Body of pancreas (tissue), 4 donors: ENCODE data around the gene NPHP1. TPM values are rescaled to one million over a fixed set of nuclear protein-coding genes. Genes with fewer than 3 reads are reported as not detected.
"Not testable (repeated sequence)": the region's sequence is repeated elsewhere in the genome, so short reads cannot be mapped to it uniquely, and the experiment has no call there.

Source experiments
- ATAC-seq: fragments of 150-250 bp; one replicate; pipeline ENCODE4 v1.9.1; 2016
- DNase-seq, 4 donors: peaks; one replicate each; pipeline ENCODE4 v3.0.0-alpha.2; 2019
- H3K27ac ChIP-seq, 4 donors: fragments of 200-600 bp; sonication (generic); 1 replicate in 3 of 4; 2 replicates in 1 of 4; pipeline versions ENCODE4 v1.5.1 to v1.6.1; 2016 to 2019; ENCODE audit warnings: mild to moderate bottlenecking in 1 of 4, mixed read lengths in 1 of 4, moderate library complexity in 1 of 4
- H3K27me3 ChIP-seq, 2 donors: fragments of 200-600 bp; sonication (generic); one replicate each; pipeline ENCODE4 v1.6.0; 2016; ENCODE audit warnings: mild to moderate bottlenecking in 1 of 2
- H3K36me3 ChIP-seq, 2 donors: fragments of 200-600 bp; sonication (generic); replicated peaks in 1 of 2; 2 replicates each; pipeline ENCODE4 v1.5.1; 2016; ENCODE audit warnings: low read depth in 2 of 2; ENCODE audit not compliant: insufficient read depth in 1 of 2
- H3K4me1 ChIP-seq: fragments of 200-600 bp; sonication (generic); one replicate; pipeline ENCODE4 v1.6.0; 2016
- H3K4me3 ChIP-seq, 2 donors: fragments of 200-600 bp; sonication (generic); 1 replicate in 1 of 2; 2 replicates in 1 of 2; pipeline ENCODE4 v1.5.1; 2016 to 2019
- H3K9me3 ChIP-seq, 3 donors: fragments of 200-600 bp; sonication (generic); 1 replicate in 2 of 3; 2 replicates in 1 of 3; pipeline ENCODE4 v1.5.1; 2016
- CTCF ChIP-seq, 7 experiments: fragments of 450-650 bp in 4 of 7; fragments of 200-600 bp in 3 of 7; sonication (generic) in 3 of 7; IDR thresholded peaks; one replicate each; pipeline ENCODE4 v1.5.1; 2016 to 2019; ENCODE audit warnings: antibody characterized with exemption in 7 of 7
- POLR2A ChIP-seq, 3 donors: fragments of 450-650 bp; IDR thresholded peaks; one replicate each; pipeline ENCODE4 v1.6.1; 2016; ENCODE audit warnings: antibody characterized with exemption in 3 of 3, mild to moderate bottlenecking in 2 of 3
- WGBS, 2 donors: methylation state at CpG; one replicate each; pipeline ENCODE4 v1.1.5; 2017; 5-methylcytosine and 5-hydroxymethylcytosine counted together
- intact Hi-C: fragments of 100-400 bp; cut with DNase I; formaldehyde crosslinking; loops from one replicate; pipeline ENCODE4 v1.15.1; 2023
- total RNA-seq, 2 donors: library from RNA; depleted of rRNA; stranded (reverse); fragments of >200 nt; gene quantifications; one replicate each; pipeline ENCODE4 v1.1.0, GENCODE V29; 2016

The NPHP1 gene
- total RNA-seq, 2 donors from 2014 or later = 1.3 to 3.6 TPM

- 76% methylated on average over 2 of the region's 2 CpGs for WGBS, 2 donors
- no peaks in the 10 kb centered on the region for H3K36me3 ChIP-seq
- TF ChIP-seq POLR2A (IDR thresholded peaks at IDR 0.05) (no peak), CTCF (IDR thresholded peaks at IDR 0.05) (no peak)
- intact Hi-C loops = no loop called here
- no peaks in the 10 kb centered on the region for H3K27me3 ChIP-seq
- DNase-seq (no peak), ATAC-seq (no peak)
- no peaks in the 10 kb centered on the region for H3K9me3 ChIP-seq
- H3K27ac ChIP-seq = no peak overlapping the region
- H3K4me1 ChIP-seq = no peaks in the 10 kb centered on the region
- H3K4me3 ChIP-seq = no peak overlapping the region
These were observed 38.5 kb downstream of the NPHP1 start for GRCh38 chr2:110166266-110166665.

DNA sequence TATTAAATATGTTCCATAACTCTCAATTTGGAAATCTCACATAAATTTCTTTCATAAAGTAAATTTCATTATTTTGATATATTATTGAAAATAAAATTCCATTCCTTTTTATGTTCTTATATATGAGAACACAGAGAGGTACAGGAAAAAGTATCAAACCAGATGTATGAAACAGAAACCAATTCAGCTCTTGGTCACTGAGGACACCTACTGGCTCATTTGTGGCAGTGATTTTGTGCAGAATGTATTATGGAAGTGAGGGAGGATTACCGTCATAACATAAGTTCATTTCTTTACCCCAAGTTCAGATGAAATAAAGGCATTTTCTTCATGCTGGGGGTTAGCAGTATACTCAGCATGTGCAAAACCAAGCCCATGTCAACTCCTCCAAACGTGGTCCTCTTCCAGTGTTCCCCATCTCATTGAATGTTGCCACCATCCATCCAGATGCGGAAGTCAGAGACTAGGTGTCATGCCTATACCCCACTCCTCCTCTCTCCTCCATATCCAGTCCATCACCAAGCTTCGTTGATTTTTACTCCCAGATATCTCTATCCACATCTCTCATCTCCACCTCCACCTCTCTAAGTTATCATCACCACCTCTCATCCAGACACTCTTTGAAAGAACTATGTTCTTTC, 47.5 kb downstream of the NPHP1 start:
- intact Hi-C loops = no loop called here
- DNase-seq (peak; percentile 20 to 46 (median 34)), ATAC-seq (peak; percentile 78)
- TF ChIP-seq CTCF (IDR thresholded peaks at IDR 0.05) = peak; percentile 60 to 94 (median 78)
- no peak for TF ChIP-seq POLR2A (IDR thresholded peaks at IDR 0.05)
- H3K36me3 ChIP-seq = no peaks in the 10 kb centered on the region
- H3K4me1 ChIP-seq = no peaks in the 10 kb centered on the region
- H3K27ac ChIP-seq = no peak overlapping the region
- no peaks in the 10 kb centered on the region for H3K27me3 ChIP-seq
- WGBS, 2 donors = 24 to 30% methylated on average over 4 of the region's 4 CpGs
- no peaks in the 10 kb centered on the region for H3K9me3 ChIP-seq
- H3K4me3 ChIP-seq = no peak overlapping the region

- intact Hi-C loops, ATAC-seq, H3K9me3 ChIP-seq, DNase-seq, H3K4me1 ChIP-seq, H3K27ac ChIP-seq, H3K36me3 ChIP-seq, H3K4me3 ChIP-seq, H3K27me3 ChIP-seq: not testable (repeated sequence)
- 89 to 94% methylated on average over 3 to 4 of the region's 4 CpGs for WGBS, 2 donors
These were observed 50.0 kb downstream of the NPHP1 start for GRCh38 chr2:110154828-110155227.

DNA sequence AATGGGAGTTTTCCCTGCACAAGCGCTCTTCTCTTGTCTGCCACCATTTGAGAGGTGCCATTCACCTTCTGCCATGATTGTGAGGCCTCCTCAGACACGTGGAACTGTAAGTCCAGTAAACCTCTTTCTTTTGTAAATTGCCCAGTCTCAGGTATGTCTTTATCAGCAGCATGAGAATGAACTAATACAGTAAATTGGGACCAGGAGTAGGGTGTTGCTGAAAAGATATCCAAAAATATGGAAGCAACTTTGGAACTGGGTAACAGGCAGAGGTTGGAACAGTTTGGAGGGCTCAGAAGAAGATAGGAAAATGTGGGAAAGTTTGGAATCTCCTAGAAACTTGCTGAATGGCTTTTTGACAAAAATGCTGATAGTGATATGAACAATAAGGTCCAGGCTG, 50.6 kb downstream of the NPHP1 start:
- H3K27ac ChIP-seq, H3K36me3 ChIP-seq, H3K4me1 ChIP-seq, DNase-seq, intact Hi-C loops, ATAC-seq, H3K27me3 ChIP-seq, H3K9me3 ChIP-seq, H3K4me3 ChIP-seq: not testable (repeated sequence)
- 68 to 91% methylated on average over 2 of the region's 2 CpGs for WGBS, 2 donors

DNA sequence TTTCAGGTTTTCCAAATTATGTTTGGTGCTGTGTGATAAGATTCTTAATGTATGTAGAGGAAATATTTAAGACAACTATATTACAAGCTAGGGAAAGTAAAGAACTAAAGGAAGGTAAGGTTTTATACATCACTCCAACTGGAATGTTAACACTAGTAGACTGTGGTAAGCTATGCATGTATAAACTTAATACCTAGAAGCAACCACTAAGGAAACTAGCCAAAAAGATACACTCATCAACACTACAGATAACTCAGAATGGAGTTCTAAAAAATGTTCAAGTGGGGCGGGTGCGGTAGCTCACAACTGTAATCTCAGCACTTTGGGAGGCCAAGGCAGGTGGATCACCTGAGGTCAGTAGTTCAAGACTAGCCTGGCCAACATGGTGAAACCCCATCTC, 51.4 kb downstream of the NPHP1 start:
- ATAC-seq (no peak), DNase-seq (no peak)
- TF ChIP-seq CTCF (IDR thresholded peaks at IDR 0.05) (no peak), POLR2A (IDR thresholded peaks at IDR 0.05) (no peak)
- Histone ChIP-seq H3K27me3 (no peaks in the 10 kb centered on the region), H3K36me3 (no peaks in the 10 kb centered on the region), H3K4me3 (no peak overlapping the region), H3K9me3 (no peaks in the 10 kb centered on the region), H3K4me1 (no peaks in the 10 kb centered on the region), H3K27ac (no peak overlapping the region)
- 94 to 96% methylated on average over 2 of the region's 2 CpGs for WGBS, 2 donors
- intact Hi-C loops = no loop called here

DNA sequence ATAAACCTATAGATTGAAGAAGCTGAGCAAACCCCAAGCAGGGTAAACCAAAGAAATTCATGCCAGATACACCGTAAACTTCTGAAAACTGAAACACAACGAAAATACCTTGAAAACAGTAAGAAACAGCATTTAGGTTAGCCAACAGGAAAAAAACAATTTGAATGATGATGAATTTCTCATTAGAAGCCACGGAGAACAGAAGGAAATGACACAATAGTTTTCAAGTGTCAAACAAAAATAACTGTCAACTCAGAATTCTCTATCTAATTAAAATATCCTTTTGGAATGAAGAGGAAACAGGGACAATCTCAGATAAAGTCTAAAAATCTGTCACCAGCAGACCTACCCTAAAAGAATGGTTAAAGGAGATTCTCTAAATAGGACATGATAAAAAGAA, 51.9 kb downstream of the NPHP1 start:
- WGBS, 2 donors = 55 to 66% methylated on average over 3 of the region's 3 CpGs
- ATAC-seq (no peak), DNase-seq (no peak)
- no peaks in the 10 kb centered on the region for H3K9me3 ChIP-seq
- intact Hi-C loops = no loop called here
- no peak overlapping the region for H3K4me3 ChIP-seq
- H3K4me1 ChIP-seq = no peaks in the 10 kb centered on the region
- no peaks in the 10 kb centered on the region for H3K36me3 ChIP-seq
- no peak for TF ChIP-seq CTCF (IDR thresholded peaks at IDR 0.05)
- no peak for TF ChIP-seq POLR2A (IDR thresholded peaks at IDR 0.05)
- H3K27ac ChIP-seq = no peak overlapping the region
- no peaks in the 10 kb centered on the region for H3K27me3 ChIP-seq
